SK-N-SH treated with all-trans-retinoic acid at 6 μM for 48 hours (cell line): ENCODE measurements around the gene RBM12.

ENCODE experiments used
- ATAC-seq: fragments of 200-7000 bp; cut with Tn5 transposase; 3 replicates; pipeline ENCODE4 v1.9.1; 2020; ENCODE audit warnings: mild to moderate bottlenecking, moderate library complexity
- ARNTL ChIP-seq: fragments of 450-650 bp; formaldehyde crosslinking; IDR thresholded peaks from 2 replicates; pipeline ENCODE4 v1.5.0; 2020; ENCODE audit warnings: low read depth, mild to moderate bottlenecking, moderate library complexity, borderline replicate concordance
- BACH2 ChIP-seq: fragments of 250-450 bp; sonication (Bioruptor Pico); IDR thresholded peaks from 2 replicates; pipeline ENCODE4 v1.9.0; 2021; ENCODE audit warnings: mild to moderate bottlenecking, borderline replicate concordance
- CREB5 ChIP-seq: fragments of 250-450 bp; sonication (Bioruptor Pico); IDR thresholded peaks from 2 replicates; pipeline ENCODE4 v1.5.1; 2020; ENCODE audit warnings: low read depth, mild to moderate bottlenecking, moderate library complexity
- CSDC2 ChIP-seq: fragments of 250-450 bp; sonication (Bioruptor Pico); IDR thresholded peaks from 2 replicates; pipeline ENCODE4 v1.5.0; 2020; ENCODE audit warnings: mild to moderate bottlenecking, moderate library complexity
- CSRNP3 ChIP-seq: fragments of 250-450 bp; sonication (Bioruptor Pico); IDR thresholded peaks from 2 replicates; pipeline ENCODE4 v1.5.1; 2021; ENCODE audit warnings: mild to moderate bottlenecking, moderate library complexity
- ESRRG ChIP-seq: fragments of 250-450 bp; sonication (Bioruptor Pico); IDR thresholded peaks from 2 replicates; pipeline ENCODE4 v1.6.1; 2021; ENCODE audit warnings: mild to moderate bottlenecking
- GLIS3 ChIP-seq: fragments of 250-450 bp; sonication (Bioruptor Pico); IDR thresholded peaks from 2 replicates; pipeline ENCODE4 v1.5.0; 2020; ENCODE audit warnings: mild to moderate bottlenecking, moderate library complexity
- ISL1 ChIP-seq: fragments of 250-450 bp; sonication (Bioruptor Pico); IDR thresholded peaks from 2 replicates; pipeline ENCODE4 v2.1.2; 2022; ENCODE audit warnings: mild to moderate bottlenecking, moderate library complexity
- OSR1 ChIP-seq: fragments of 250-450 bp; sonication (Bioruptor Pico); IDR thresholded peaks from 2 replicates; pipeline ENCODE4 v1.8.0; 2022; ENCODE audit warnings: moderate library complexity, mild to moderate bottlenecking, inconsistent platforms
- POU6F1 ChIP-seq: fragments of 250-450 bp; sonication (Bioruptor Pico); IDR thresholded peaks from 2 replicates; pipeline ENCODE4 v1.8.0; 2021; ENCODE audit warnings: low read depth, mild to moderate bottlenecking, moderate library complexity, borderline replicate concordance
- PPARA ChIP-seq: fragments of 250-450 bp; sonication (Bioruptor Pico); IDR thresholded peaks from 2 replicates; pipeline ENCODE4 v1.5.0; 2020; ENCODE audit warnings: mild to moderate bottlenecking, borderline replicate concordance
- RARB ChIP-seq: fragments of 250-450 bp; sonication (Bioruptor Pico); IDR thresholded peaks from 2 replicates; pipeline ENCODE4 v1.8.0; 2021; ENCODE audit warnings: mild to moderate bottlenecking, moderate library complexity
- SNAI2 ChIP-seq: fragments of 250-450 bp; sonication (Bioruptor Pico); IDR thresholded peaks from 2 replicates; pipeline ENCODE4 v1.5.0; 2020; ENCODE audit warnings: mild to moderate bottlenecking, moderate library complexity
- TCF4 ChIP-seq: fragments of 250-450 bp; sonication (Bioruptor Pico); IDR thresholded peaks from 2 replicates; pipeline ENCODE4 v1.8.0; 2021; ENCODE audit warnings: mild to moderate bottlenecking, moderate library complexity, borderline replicate concordance
- TOX ChIP-seq: fragments of 250-450 bp; sonication (Bioruptor Pico); IDR thresholded peaks from 2 replicates; pipeline ENCODE4 v1.8.0; 2021; ENCODE audit warnings: mild to moderate bottlenecking, moderate library complexity, borderline replicate concordance
- ZC3H10 ChIP-seq: fragments of 250-450 bp; sonication (Bioruptor Pico); IDR thresholded peaks from 2 replicates; pipeline ENCODE4 v1.5.1; 2021; ENCODE audit warnings: mild to moderate bottlenecking, moderate library complexity
- ZFP3 ChIP-seq: fragments of 250-450 bp; sonication (Bioruptor Pico); IDR thresholded peaks from 2 replicates; pipeline ENCODE4 v1.5.0; 2020; ENCODE audit warnings: mild to moderate bottlenecking, moderate library complexity
- ZFP30 ChIP-seq: fragments of 450-650 bp; formaldehyde crosslinking; IDR thresholded peaks from 2 replicates; pipeline ENCODE4 v1.5.0; 2022; ENCODE audit warnings: mild to moderate bottlenecking, moderate library complexity
- ZNF565 ChIP-seq: fragments of 450-650 bp; formaldehyde crosslinking; conservative IDR thresholded peaks from 2 replicates; pipeline ENCODE4 v1.5.0; 2020; ENCODE audit warnings: low read depth, mild to moderate bottlenecking, moderate library complexity
- ZNF8 ChIP-seq: fragments of 450-650 bp; formaldehyde crosslinking; IDR thresholded peaks from 2 replicates; pipeline ENCODE4 v1.5.0; 2020; ENCODE audit warnings: mild to moderate bottlenecking, moderate library complexity
- TF ChIP-seq, protein P1 (sequence below): fragments of 250-450 bp; sonication (Bioruptor Pico); IDR thresholded peaks from 2 replicates; pipeline ENCODE4 v1.5.0; 2020; ENCODE audit warnings: mild to moderate bottlenecking, moderate library complexity
- TF ChIP-seq, protein P2 (sequence below): fragments of 250-450 bp; sonication (Bioruptor Pico); IDR thresholded peaks from 2 replicates; pipeline ENCODE4 v1.8.0; 2020; ENCODE audit warnings: mild to moderate bottlenecking, moderate library complexity, borderline replicate concordance

The RBM12 gene

DNA sequence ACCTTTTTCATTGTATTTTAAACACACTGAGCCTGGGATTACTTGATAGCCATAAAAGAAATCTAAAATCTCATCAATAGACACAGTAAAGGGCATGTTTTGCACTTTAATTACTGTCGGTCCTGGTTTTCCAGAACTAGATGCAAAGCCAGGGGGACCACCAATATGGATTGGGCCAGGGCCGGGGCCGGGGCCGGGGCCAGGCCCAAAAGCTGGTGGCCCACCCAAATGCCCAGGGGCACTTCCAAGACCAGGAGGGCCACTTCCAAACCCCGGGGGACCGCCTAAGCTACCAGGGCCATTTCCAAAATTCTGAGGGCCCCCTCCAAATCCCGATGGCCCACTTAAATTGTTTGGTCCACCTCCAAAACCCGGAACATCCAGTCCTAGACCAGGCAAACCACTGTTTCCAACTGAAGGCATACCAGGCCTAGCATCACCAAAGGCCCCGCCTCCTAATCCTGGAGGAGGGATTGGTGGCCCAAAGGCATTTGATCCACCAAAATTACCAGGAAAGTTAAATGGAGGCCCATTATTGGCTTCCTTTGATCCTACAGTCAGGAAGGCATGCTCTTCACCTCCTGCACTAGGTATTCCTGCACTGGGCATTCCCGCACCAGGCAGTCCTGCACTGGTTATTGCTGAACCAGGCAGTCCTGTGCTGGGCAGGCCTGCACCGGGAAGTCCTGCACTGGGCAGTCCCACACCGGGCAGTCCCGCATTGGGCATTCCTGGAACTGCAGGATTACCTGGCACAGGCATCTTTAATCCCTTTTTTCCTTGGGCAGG lies 11.9 kb downstream of the RBM12 start:
- no peak for TF ChIP-seq ZFP30 (CRISPR knock-in tag)
- TF ChIP-seq ZFP3 (CRISPR knock-in tag): no peak
- no peak for TF ChIP-seq OSR1
- no peak for TF ChIP-seq CREB5 (CRISPR knock-in tag)
- TF ChIP-seq ESRRG (CRISPR knock-in tag): no peak
- no peak for ATAC-seq

DNA sequence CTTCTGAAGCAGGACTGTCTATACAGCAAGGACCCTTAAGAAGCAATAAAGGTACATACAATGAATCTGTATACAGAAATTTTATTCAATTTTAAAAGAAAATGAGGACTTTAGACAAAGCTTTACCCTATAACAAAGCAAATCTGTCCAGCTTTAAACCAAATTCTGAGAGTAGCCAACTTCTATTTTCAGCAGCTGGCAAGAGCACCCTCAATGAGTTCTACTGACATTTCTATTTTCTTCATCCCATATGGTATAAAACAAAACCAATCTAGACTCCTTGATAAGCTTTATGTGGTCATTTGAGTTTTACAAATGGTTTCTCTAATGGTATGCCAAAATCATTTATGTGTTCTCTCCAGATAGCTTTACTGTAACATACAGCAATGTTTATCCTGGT lies 12.7 kb downstream of the RBM12 start:
- ATAC-seq: no peak
- TF ChIP-seq PPARA (CRISPR knock-in tag): no peak
- no peak for TF ChIP-seq POU6F1
- no peak for TF ChIP-seq CREB5 (CRISPR knock-in tag)
- TF ChIP-seq, protein P1, sequence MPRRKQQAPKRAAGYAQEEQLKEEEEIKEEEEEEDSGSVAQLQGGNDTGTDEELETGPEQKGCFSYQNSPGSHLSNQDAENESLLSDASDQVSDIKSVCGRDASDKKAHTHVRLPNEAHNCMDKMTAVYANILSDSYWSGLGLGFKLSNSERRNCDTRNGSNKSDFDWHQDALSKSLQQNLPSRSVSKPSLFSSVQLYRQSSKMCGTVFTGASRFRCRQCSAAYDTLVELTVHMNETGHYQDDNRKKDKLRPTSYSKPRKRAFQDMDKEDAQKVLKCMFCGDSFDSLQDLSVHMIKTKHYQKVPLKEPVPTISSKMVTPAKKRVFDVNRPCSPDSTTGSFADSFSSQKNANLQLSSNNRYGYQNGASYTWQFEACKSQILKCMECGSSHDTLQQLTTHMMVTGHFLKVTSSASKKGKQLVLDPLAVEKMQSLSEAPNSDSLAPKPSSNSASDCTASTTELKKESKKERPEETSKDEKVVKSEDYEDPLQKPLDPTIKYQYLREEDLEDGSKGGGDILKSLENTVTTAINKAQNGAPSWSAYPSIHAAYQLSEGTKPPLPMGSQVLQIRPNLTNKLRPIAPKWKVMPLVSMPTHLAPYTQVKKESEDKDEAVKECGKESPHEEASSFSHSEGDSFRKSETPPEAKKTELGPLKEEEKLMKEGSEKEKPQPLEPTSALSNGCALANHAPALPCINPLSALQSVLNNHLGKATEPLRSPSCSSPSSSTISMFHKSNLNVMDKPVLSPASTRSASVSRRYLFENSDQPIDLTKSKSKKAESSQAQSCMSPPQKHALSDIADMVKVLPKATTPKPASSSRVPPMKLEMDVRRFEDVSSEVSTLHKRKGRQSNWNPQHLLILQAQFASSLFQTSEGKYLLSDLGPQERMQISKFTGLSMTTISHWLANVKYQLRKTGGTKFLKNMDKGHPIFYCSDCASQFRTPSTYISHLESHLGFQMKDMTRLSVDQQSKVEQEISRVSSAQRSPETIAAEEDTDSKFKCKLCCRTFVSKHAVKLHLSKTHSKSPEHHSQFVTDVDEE (CRISPR knock-in tag): no peak
- TF ChIP-seq RARB: no peak
- no peak for TF ChIP-seq TCF4 (CRISPR knock-in tag)
- TF ChIP-seq, protein P2, sequence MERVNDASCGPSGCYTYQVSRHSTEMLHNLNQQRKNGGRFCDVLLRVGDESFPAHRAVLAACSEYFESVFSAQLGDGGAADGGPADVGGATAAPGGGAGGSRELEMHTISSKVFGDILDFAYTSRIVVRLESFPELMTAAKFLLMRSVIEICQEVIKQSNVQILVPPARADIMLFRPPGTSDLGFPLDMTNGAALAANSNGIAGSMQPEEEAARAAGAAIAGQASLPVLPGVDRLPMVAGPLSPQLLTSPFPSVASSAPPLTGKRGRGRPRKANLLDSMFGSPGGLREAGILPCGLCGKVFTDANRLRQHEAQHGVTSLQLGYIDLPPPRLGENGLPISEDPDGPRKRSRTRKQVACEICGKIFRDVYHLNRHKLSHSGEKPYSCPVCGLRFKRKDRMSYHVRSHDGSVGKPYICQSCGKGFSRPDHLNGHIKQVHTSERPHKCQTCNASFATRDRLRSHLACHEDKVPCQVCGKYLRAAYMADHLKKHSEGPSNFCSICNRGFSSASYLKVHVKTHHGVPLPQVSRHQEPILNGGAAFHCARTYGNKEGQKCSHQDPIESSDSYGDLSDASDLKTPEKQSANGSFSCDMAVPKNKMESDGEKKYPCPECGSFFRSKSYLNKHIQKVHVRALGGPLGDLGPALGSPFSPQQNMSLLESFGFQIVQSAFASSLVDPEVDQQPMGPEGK: no peak
- no peak for TF ChIP-seq CSRNP3 (CRISPR knock-in tag)
- TF ChIP-seq OSR1: no peak
- TF ChIP-seq ZC3H10 (CRISPR knock-in tag): no peak
- no peak for TF ChIP-seq ARNTL (CRISPR knock-in tag)
- TF ChIP-seq TOX (CRISPR knock-in tag): no peak
- TF ChIP-seq ZFP3 (CRISPR knock-in tag): no peak
- TF ChIP-seq ZFP30 (CRISPR knock-in tag): no peak
- TF ChIP-seq ISL1 (CRISPR knock-in tag): no peak
- no peak for TF ChIP-seq CSDC2 (CRISPR knock-in tag)
- TF ChIP-seq ZNF8: no peak
- TF ChIP-seq ESRRG (CRISPR knock-in tag): no peak
- no peak for TF ChIP-seq BACH2 (CRISPR knock-in tag)

DNA sequence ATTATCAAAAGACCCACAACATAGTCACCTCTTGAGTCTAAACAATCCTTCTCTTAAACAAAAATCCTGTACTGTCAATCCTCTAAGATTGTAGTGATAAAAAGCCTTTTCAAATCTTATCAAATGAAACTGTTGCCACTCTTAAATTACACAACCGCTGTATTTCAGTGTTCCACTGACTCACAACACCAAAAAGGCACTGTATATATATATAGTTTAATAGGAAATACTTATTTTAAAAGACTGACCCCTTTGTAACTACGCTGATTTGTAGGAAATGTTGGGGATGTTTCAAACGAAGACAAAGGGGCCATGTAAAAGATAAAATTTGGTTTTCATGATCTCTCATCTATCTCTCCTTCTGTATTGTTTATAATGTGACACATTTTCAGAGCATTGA lies 14.1 kb downstream of the RBM12 start:
- no peak for ATAC-seq
- TF ChIP-seq ZNF8: no peak
- no peak for TF ChIP-seq CSDC2 (CRISPR knock-in tag)
- no peak for TF ChIP-seq ARNTL (CRISPR knock-in tag)
- TF ChIP-seq GLIS3: no peak
- TF ChIP-seq SNAI2 (CRISPR knock-in tag): no peak
- TF ChIP-seq ZNF565 (CRISPR knock-in tag): no peak
- no peak for TF ChIP-seq POU6F1
- no peak for TF ChIP-seq ZFP30 (CRISPR knock-in tag)
- no peak for TF ChIP-seq TOX (CRISPR knock-in tag)
- no peak for TF ChIP-seq BACH2 (CRISPR knock-in tag)
- TF ChIP-seq PPARA (CRISPR knock-in tag): no peak
- TF ChIP-seq ISL1 (CRISPR knock-in tag): no peak
